ENCODE measurements around the gene DAB1.

DNA sequence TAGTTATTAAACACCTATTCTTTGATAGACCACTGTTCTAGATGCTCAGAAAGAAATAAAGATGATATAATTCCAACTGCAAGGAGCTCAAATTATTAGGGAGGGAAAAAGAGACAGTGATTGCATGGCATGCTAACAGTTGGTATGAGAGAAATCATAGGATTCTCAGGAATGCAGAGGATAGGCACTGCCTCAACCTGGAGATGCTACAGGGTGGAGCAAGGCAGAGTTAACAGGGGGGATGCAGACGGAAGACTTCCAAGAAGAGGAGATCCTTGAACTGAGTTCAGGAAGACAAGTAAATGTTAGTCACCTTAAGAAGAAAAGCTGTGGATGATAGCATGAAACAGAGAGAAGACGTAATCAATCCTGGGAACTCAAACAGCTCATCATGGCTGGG is 123.7 kb downstream of the DAB1 start:
- TF ChIP-seq, protein P1, sequence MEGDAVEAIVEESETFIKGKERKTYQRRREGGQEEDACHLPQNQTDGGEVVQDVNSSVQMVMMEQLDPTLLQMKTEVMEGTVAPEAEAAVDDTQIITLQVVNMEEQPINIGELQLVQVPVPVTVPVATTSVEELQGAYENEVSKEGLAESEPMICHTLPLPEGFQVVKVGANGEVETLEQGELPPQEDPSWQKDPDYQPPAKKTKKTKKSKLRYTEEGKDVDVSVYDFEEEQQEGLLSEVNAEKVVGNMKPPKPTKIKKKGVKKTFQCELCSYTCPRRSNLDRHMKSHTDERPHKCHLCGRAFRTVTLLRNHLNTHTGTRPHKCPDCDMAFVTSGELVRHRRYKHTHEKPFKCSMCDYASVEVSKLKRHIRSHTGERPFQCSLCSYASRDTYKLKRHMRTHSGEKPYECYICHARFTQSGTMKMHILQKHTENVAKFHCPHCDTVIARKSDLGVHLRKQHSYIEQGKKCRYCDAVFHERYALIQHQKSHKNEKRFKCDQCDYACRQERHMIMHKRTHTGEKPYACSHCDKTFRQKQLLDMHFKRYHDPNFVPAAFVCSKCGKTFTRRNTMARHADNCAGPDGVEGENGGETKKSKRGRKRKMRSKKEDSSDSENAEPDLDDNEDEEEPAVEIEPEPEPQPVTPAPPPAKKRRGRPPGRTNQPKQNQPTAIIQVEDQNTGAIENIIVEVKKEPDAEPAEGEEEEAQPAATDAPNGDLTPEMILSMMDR (IDR thresholded peaks at IDR 0.05; ENCODE audit: insufficient read depth, low read length) = no peak
- TF ChIP-seq, protein P2, sequence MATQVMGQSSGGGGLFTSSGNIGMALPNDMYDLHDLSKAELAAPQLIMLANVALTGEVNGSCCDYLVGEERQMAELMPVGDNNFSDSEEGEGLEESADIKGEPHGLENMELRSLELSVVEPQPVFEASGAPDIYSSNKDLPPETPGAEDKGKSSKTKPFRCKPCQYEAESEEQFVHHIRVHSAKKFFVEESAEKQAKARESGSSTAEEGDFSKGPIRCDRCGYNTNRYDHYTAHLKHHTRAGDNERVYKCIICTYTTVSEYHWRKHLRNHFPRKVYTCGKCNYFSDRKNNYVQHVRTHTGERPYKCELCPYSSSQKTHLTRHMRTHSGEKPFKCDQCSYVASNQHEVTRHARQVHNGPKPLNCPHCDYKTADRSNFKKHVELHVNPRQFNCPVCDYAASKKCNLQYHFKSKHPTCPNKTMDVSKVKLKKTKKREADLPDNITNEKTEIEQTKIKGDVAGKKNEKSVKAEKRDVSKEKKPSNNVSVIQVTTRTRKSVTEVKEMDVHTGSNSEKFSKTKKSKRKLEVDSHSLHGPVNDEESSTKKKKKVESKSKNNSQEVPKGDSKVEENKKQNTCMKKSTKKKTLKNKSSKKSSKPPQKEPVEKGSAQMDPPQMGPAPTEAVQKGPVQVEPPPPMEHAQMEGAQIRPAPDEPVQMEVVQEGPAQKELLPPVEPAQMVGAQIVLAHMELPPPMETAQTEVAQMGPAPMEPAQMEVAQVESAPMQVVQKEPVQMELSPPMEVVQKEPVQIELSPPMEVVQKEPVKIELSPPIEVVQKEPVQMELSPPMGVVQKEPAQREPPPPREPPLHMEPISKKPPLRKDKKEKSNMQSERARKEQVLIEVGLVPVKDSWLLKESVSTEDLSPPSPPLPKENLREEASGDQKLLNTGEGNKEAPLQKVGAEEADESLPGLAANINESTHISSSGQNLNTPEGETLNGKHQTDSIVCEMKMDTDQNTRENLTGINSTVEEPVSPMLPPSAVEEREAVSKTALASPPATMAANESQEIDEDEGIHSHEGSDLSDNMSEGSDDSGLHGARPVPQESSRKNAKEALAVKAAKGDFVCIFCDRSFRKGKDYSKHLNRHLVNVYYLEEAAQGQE (IDR thresholded peaks at IDR 0.05; ENCODE audit: insufficient replicate concordance, low read depth) = no peak
- TF ChIP-seq POLR2AphosphoS5 (IDR thresholded peaks at IDR 0.05; ENCODE audit: low read depth) = no peak

Measured in HL-60 (cell line).